ENCODE data around the gene HMGCL.
"Not testable (repeated sequence)": the region's sequence is repeated elsewhere in the genome, so short reads cannot be mapped to it uniquely, and the experiment has no call there.

Gene HMGCL

GRCh38 chr1:23825076-23825761 is at the start of gene HMGCL:
Gene HMGCL, minus strand, starts transcription at chr1:23825429. Its CDS starts 14 bp downstream, at chr1:23825415.
- DNase-seq (ENCODE audit: low read depth): peak; percentile 79

GRCh38 chr1:23872421-23872820 is 47.2 kb upstream of the HMGCL start:
- no peak for DNase-seq (ENCODE audit: low read depth)

- DNase-seq (ENCODE audit: low read depth): no peak
Observed at GRCh38 chr1:23869051-23869450, 43.8 kb upstream of the HMGCL start.

- peak; percentile 73 for DNase-seq (ENCODE audit: low read depth)
Observed at GRCh38 chr1:23868557-23869016, 43.4 kb upstream of the HMGCL start.

GRCh38 chr1:23867895-23868556 is 42.8 kb upstream of the HMGCL start, which contains the start of gene FUCA1:
Gene FUCA1, minus strand, starts transcription at chr1:23868290. Its CDS starts 4 bp downstream, at chr1:23868286.
- DNase-seq (ENCODE audit: low read depth): peak; percentile 95

GRCh38 chr1:23867542-23867894 is 42.3 kb upstream of the HMGCL start:
- no peak for DNase-seq (ENCODE audit: low read depth)

GRCh38 chr1:23865543-23865930 is 40.3 kb upstream of the HMGCL start:
- no peak for DNase-seq (ENCODE audit: low read depth)

GRCh38 chr1:23864801-23865542 is 39.7 kb upstream of the HMGCL start:
- DNase-seq (ENCODE audit: low read depth): no peak

GRCh38 chr1:23862640-23863039 is 37.4 kb upstream of the HMGCL start:
- no peak for DNase-seq (ENCODE audit: low read depth)

- no peak for DNase-seq (ENCODE audit: low read depth)
Observed at GRCh38 chr1:23854568-23854967, 29.3 kb upstream of the HMGCL start.

- DNase-seq (ENCODE audit: low read depth): not testable (repeated sequence)
Observed at GRCh38 chr1:23853124-23853523, 27.9 kb upstream of the HMGCL start.

- not testable (repeated sequence) for DNase-seq (ENCODE audit: low read depth)
Observed at GRCh38 chr1:23851406-23851805, 26.2 kb upstream of the HMGCL start.

GRCh38 chr1:23848673-23849616 is 23.7 kb upstream of the HMGCL start:
- no peak for DNase-seq (ENCODE audit: low read depth)

GRCh38 chr1:23847482-23848095 is 22.4 kb upstream of the HMGCL start:
- not testable (repeated sequence) for DNase-seq (ENCODE audit: low read depth)

- DNase-seq (ENCODE audit: low read depth): no peak
Observed at GRCh38 chr1:23845163-23845562, 19.9 kb upstream of the HMGCL start.

GRCh38 chr1:23843644-23844043 is 18.4 kb upstream of the HMGCL start:
- DNase-seq (ENCODE audit: low read depth): no peak

GRCh38 chr1:23838401-23838866 is 13.2 kb upstream of the HMGCL start:
- peak; percentile 52 for DNase-seq (ENCODE audit: low read depth)

- DNase-seq (ENCODE audit: low read depth): no peak
Observed at GRCh38 chr1:23837908-23838307, 12.7 kb upstream of the HMGCL start.

- DNase-seq (ENCODE audit: low read depth): no peak
Observed at GRCh38 chr1:23836037-23836436, 10.8 kb upstream of the HMGCL start.

GRCh38 chr1:23834156-23834555 is 8.9 kb upstream of the HMGCL start:
- not testable (repeated sequence) for DNase-seq (ENCODE audit: low read depth)

- no peak for DNase-seq (ENCODE audit: low read depth)
Observed at GRCh38 chr1:23827717-23828116, 2.5 kb upstream of the HMGCL start.

Measured in CMK (cell line).